OCI-LY1 (cell line): ENCODE results near the gene DYTN.

Experiments
- CTCF ChIP-seq: fragments of 200-600 bp; sonication (generic), shearing (Covaris generic); IDR thresholded peaks from 2 replicates; pipeline ENCODE4 v1.5.1; 2017; ENCODE audit warnings: mild to moderate bottlenecking, antibody characterized with exemption, low read length, moderate library complexity, mixed read lengths
- EZH2 ChIP-seq: fragments of 200-600 bp; sonication (generic), shearing (Covaris generic); IDR thresholded peaks from 2 replicates; pipeline ENCODE4 v1.8.0; 2017; ENCODE audit warnings: borderline replicate concordance, mixed run types, mild to moderate bottlenecking, antibody characterized with exemption, low read length, moderate library complexity, mixed read lengths

GRCh38 chr2:206692971-206693370 lies 25.2 kb downstream of the DYTN start:
- TF ChIP-seq CTCF: no peak
- no peak for TF ChIP-seq EZH2
